ENCODE data around the gene SNX27. TPM values are rescaled to one million over a fixed set of nuclear protein-coding genes. Genes with fewer than 3 reads are reported as not detected.

SNX27 gene
- polyA plus RNA-seq, 4 donors = 21.1 to 27.3 (median 23.8) TPM

Other genes starting within 250 kb of the SNX27 start
- 10 to 100 TPM; 45.4 to 53.6 (median 53.4) TPM for gene SELENBP1, start 239.3 kb upstream of the SNX27 start, polyA plus RNA-seq (ENCODE audit: insufficient read length in 4 of 4)
- 100 to 1,000 TPM; 238 to 300 (median 254) TPM for gene PSMB4, start 212.5 kb upstream of the SNX27 start, polyA plus RNA-seq (ENCODE audit: insufficient read length in 4 of 4)
- gene POGZ, start 152.6 kb upstream of the SNX27 start, polyA plus RNA-seq (ENCODE audit: insufficient read length in 4 of 4) = 100 to 1,000 TPM in 2 of 4 donors, 10 to 100 TPM in 2; 82.2 to 128 (median 104) TPM
- gene CGN, start 100.7 kb upstream of the SNX27 start, polyA plus RNA-seq (ENCODE audit: insufficient read length in 4 of 4) = 10 to 100 TPM; 37.5 to 57.4 (median 40.8) TPM
- gene TUFT1, start 71.7 kb upstream of the SNX27 start, polyA plus RNA-seq (ENCODE audit: insufficient read length in 4 of 4) = 10 to 100 TPM in 3 of 4 donors, 1 to 10 TPM in 1; 9.9 to 13.0 (median 11.0) TPM
- gene CELF3, start 104.8 kb downstream of the SNX27 start, polyA plus RNA-seq (ENCODE audit: insufficient read length in 4 of 4) = under 1 TPM; 0.07 to 0.57 (median 0.48) TPM
- under 1 TPM in 2 of 4 donors, not detected in 2; 0.44 TPM for gene RIIAD1, start 109.5 kb downstream of the SNX27 start, polyA plus RNA-seq (ENCODE audit: insufficient read length in 4 of 4)
- gene MRPL9, start 151.4 kb downstream of the SNX27 start, polyA plus RNA-seq (ENCODE audit: insufficient read length in 4 of 4) = 100 to 1,000 TPM; 114 to 130 (median 121) TPM
- gene TDRKH, start 178.4 kb downstream of the SNX27 start, polyA plus RNA-seq (ENCODE audit: insufficient read length in 4 of 4) = 1 to 10 TPM; 8.4 to 9.2 (median 8.8) TPM
- gene LINGO4, start 193.4 kb downstream of the SNX27 start, polyA plus RNA-seq (ENCODE audit: insufficient read length in 4 of 4) = under 1 TPM in 1 of 4 donors, not detected in 3; 0.03 TPM
- gene RORC, start 219.8 kb downstream of the SNX27 start, polyA plus RNA-seq (ENCODE audit: insufficient read length in 4 of 4) = 1 to 10 TPM; 1.0 to 1.2 (median 1.1) TPM
- gene C2CD4D, start 227.8 kb downstream of the SNX27 start, polyA plus RNA-seq (ENCODE audit: insufficient read length in 4 of 4) = under 1 TPM; 0.18 to 0.64 (median 0.23) TPM
- gene THEM5, start 241.7 kb downstream of the SNX27 start, polyA plus RNA-seq (ENCODE audit: insufficient read length in 4 of 4) = 1 to 10 TPM in 1 of 4 donors, under 1 TPM in 3; 0.60 to 1.3 (median 0.68) TPM